Left lung (tissue), 10 donors: Measurements from ENCODE around the gene RAP1GAP. TPM values are rescaled to one million over a fixed set of nuclear protein-coding genes. Genes with fewer than 3 reads are reported as not detected.

ENCODE experiments used
- ATAC-seq: fragments of 200-7000 bp; cut with Tn5 transposase; one replicate; pipeline ENCODE4 v1.9.1; 2020; ENCODE audit warnings: moderate library complexity
- DNase-seq, 4 donors: peaks; one replicate each; pipeline ENCODE4 v3.0.0-alpha.2; 2013 to 2020
- H3K27ac ChIP-seq, 2 donors: fragments of 200-600 bp; sonication (generic) in 1 of 2; one replicate each; pipeline versions ENCODE4 v1.5.0 to v1.8.0; 2020 to 2021
- H3K27me3 ChIP-seq, 2 donors: fragments of 200-600 bp; sonication (generic) in 1 of 2; one replicate each; pipeline versions ENCODE4 v1.5.0 to v1.8.0; 2020 to 2021
- H3K36me3 ChIP-seq, 2 donors: fragments of 200-600 bp; sonication (generic) in 1 of 2; one replicate each; pipeline versions ENCODE4 v1.5.0 to v1.8.0; 2020 to 2021
- H3K4me1 ChIP-seq, 2 donors: fragments of 200-600 bp; one replicate each; pipeline ENCODE4 v1.8.0; 2021
- H3K4me3 ChIP-seq, 2 donors: fragments of 200-600 bp; sonication (generic) in 1 of 2; one replicate each; pipeline versions ENCODE4 v1.5.0 to v1.8.0; 2020 to 2021; ENCODE audit warnings: mild to moderate bottlenecking in 1 of 2
- H3K9me3 ChIP-seq, 2 donors: fragments of 200-600 bp; sonication (generic) in 1 of 2; one replicate each; pipeline versions ENCODE4 v1.5.0 to v1.8.0; 2020 to 2021
- CTCF ChIP-seq, 2 donors: fragments of 200-600 bp; sonication (generic) in 1 of 2; IDR thresholded peaks; one replicate each; pipeline versions ENCODE4 v1.5.0 to v1.8.0; 2021; ENCODE audit warnings: antibody characterized with exemption in 2 of 2
- intact Hi-C, 2 donors: fragments of 100-400 bp; cut with DNase I; formaldehyde crosslinking; loops; one replicate each; pipeline versions ENCODE4 v1.11.2 to v1.14.2; 2022
- polyA plus RNA-seq, 6 donors: library from polyadenylated mRNA; unstranded; fragments of 120-200 nt; gene quantifications; one replicate each; pipeline ENCODE4 v1.2.1, GENCODE V29; 2013; ENCODE audit not compliant: insufficient read length in 6 of 6
- total RNA-seq, 2 donors: library from RNA; stranded (reverse); fragmentation: NEBNext Ultra II Directional; extraction: Animal tissue kit (Norgen Biotek cat#: 25700); gene quantifications; one replicate each; pipeline ENCODE4 v1.2.1, GENCODE V29; 2021
- donor health status: DM: no; HTN: yes; CAD: no.
- donor health status: DM: no; HTN: no; CAD: no.

The RAP1GAP gene
- total and polyA plus RNA-seq, 8 donors, result 20.7 to 59.3 (median 45.2) TPM

GRCh38 chr1:21662426-21663247 lies 6.5 kb downstream of the RAP1GAP start:
- ATAC-seq, result no peak
- intact Hi-C loops, result no loop called here
- no peak overlapping the region for H3K4me3 ChIP-seq
- no peaks in the 10 kb centered on the region for H3K9me3 ChIP-seq
- no peak for TF ChIP-seq CTCF (IDR thresholded peaks at IDR 0.05)
- H3K27me3 ChIP-seq, result peaks cover 0 to 91% of the 10 kb centered on the region in 2 donors
- no peaks in the 10 kb centered on the region for H3K36me3 ChIP-seq
- H3K4me1 ChIP-seq, result peaks cover 0 to 14% of the 10 kb centered on the region in 2 donors
- H3K27ac ChIP-seq, result no peak overlapping the region
- DNase-seq, result no peak

- no peak for DNase-seq
- H3K4me3 ChIP-seq, result no peak overlapping the region
- intact Hi-C loops, result no loop called here
- no peak overlapping the region for H3K27ac ChIP-seq
- ATAC-seq, result no peak
- H3K36me3 ChIP-seq, result no peaks in the 10 kb centered on the region
- H3K4me1 ChIP-seq, result peaks cover 0 to 14% of the 10 kb centered on the region in 2 donors
- no peak for TF ChIP-seq CTCF (IDR thresholded peaks at IDR 0.05)
- H3K9me3 ChIP-seq, result no peaks in the 10 kb centered on the region
- H3K27me3 ChIP-seq, result peaks cover 0 to 83% of the 10 kb centered on the region in 2 donors
These were observed 7.3 kb downstream of the RAP1GAP start for GRCh38 chr1:21661886-21662285.

- TF ChIP-seq CTCF (IDR thresholded peaks at IDR 0.05), result no peak
- H3K4me3 ChIP-seq, result no peak overlapping the region
- intact Hi-C loops, result loop anchor here in 1 of 2 donors (10.0 kb wide), 1 partner anchor 145 kb away; no protein-coding TSS in a partner anchor
- peaks cover 0 to 5% of the 10 kb centered on the region in 2 donors for H3K4me1 ChIP-seq
- H3K27ac ChIP-seq, result no peak overlapping the region
- H3K36me3 ChIP-seq, result no peaks in the 10 kb centered on the region
- ATAC-seq (no peak), DNase-seq (no peak)
- peaks cover 0 to 64% of the 10 kb centered on the region in 2 donors for H3K27me3 ChIP-seq
- no peaks in the 10 kb centered on the region for H3K9me3 ChIP-seq
These were observed 9.2 kb downstream of the RAP1GAP start for GRCh38 chr1:21659924-21660326.

- Histone ChIP-seq H3K27ac (no peak overlapping the region), H3K9me3 (no peaks in the 10 kb centered on the region), H3K27me3 (peaks cover 0 to 57% of the 10 kb centered on the region in 2 donors), H3K4me1 (peaks cover 0 to 5% of the 10 kb centered on the region in 2 donors), H3K4me3 (no peak overlapping the region), H3K36me3 (no peaks in the 10 kb centered on the region)
- intact Hi-C loops, result loop anchor here in 1 of 2 donors (10.0 kb wide), 1 partner anchor 145 kb away; no protein-coding TSS in a partner anchor
- TF ChIP-seq CTCF (IDR thresholded peaks at IDR 0.05), result peak; percentile 95 to 97
- peak; percentile 94 for ATAC-seq
- peak; percentile 56 to 95 (median 79) for DNase-seq
These were observed 9.8 kb downstream of the RAP1GAP start for GRCh38 chr1:21659099-21659923.
